ENCODE results near the gene MYOF. TPM values are rescaled to one million over a fixed set of nuclear protein-coding genes. Genes with fewer than 3 reads are reported as not detected.

MYOF gene
- total RNA-seq, 2 donors from 2014 or later, result 84.4 to 85.0 TPM

DNA sequence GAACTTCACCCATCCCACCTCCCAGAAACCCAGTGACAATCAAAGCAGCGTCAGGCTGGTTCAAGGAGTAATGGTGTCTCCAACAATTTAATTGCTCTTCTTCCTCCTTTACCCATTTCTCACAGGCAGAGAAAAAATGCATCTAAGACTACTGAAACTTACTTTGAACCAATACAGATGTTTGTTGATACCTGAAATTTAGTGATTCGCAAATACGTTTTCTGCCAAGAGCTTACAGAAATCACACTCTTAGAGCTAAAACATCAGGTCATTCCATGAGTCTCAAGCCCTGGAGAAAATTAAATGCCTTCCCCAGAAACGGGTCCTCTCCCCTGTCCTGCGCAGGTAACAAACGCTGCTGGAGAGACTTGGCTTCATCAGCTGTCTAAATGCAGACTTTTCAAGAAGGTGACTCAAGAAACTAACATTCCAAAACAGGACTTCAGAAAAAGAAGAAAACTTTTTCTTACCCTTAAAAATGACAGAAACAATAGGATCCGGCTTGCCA lies 443 bp downstream of the MYOF start:
- DNase-seq (ENCODE audit: low spot score), result no peak

DNA sequence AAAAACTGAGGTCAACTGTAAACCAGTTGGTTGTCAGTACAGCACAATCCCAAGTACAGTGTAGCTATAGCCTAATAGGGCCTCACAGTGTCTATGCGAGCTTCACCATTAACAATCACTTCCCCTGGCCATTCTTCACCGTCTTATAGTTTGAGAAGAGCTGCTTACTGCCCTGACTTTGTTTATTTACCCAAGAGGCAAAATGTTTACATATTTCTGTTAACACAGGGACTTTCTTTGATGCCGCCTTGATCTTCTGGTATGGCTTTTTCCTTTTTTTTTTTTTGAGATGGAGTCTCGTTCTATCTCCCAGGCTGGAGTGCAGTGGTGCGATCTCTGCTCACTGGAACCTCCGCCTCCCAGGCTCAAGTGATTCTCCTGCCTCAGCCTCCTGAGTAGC lies 3.3 kb downstream of the MYOF start:
- intact Hi-C loops (cut with DNase I), result no loop called here
- TF ChIP-seq, protein P1, sequence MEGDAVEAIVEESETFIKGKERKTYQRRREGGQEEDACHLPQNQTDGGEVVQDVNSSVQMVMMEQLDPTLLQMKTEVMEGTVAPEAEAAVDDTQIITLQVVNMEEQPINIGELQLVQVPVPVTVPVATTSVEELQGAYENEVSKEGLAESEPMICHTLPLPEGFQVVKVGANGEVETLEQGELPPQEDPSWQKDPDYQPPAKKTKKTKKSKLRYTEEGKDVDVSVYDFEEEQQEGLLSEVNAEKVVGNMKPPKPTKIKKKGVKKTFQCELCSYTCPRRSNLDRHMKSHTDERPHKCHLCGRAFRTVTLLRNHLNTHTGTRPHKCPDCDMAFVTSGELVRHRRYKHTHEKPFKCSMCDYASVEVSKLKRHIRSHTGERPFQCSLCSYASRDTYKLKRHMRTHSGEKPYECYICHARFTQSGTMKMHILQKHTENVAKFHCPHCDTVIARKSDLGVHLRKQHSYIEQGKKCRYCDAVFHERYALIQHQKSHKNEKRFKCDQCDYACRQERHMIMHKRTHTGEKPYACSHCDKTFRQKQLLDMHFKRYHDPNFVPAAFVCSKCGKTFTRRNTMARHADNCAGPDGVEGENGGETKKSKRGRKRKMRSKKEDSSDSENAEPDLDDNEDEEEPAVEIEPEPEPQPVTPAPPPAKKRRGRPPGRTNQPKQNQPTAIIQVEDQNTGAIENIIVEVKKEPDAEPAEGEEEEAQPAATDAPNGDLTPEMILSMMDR (IDR thresholded peaks at IDR 0.05), result no peak
- TF ChIP-seq POLR2AphosphoS5 (IDR thresholded peaks at IDR 0.05) (no peak), POLR2A (IDR thresholded peaks at IDR 0.05) (no peak)
- Histone ChIP-seq H3K36me3 (no peaks in the 10 kb centered on the region), H3K27ac (peak overlapping the region; percentile 5 to 10), H3K4me3 (no peak overlapping the region), H3K9me3 (no peaks in the 10 kb centered on the region), H3K27me3 (replicated peaks; ENCODE audit: insufficient read depth) (no peaks in the 10 kb centered on the region), H3K4me1 (replicated peaks) (no peaks in the 10 kb centered on the region)
- DNase-seq (ENCODE audit: low spot score), result no peak
- WGBS, result 68% methylated on average over 6 of the region's 6 CpGs

More for the DNA sequence above, 443 bp downstream of the MYOF start:
- intact Hi-C loops (cut with DNase I), result loop anchor here (1.0 to 2.0 kb wide), 3 partner anchors 19 to 104 kb away; no protein-coding TSS in a partner anchor
- H3K9me3 ChIP-seq, result no peaks in the 10 kb centered on the region
- H3K4me1 ChIP-seq (replicated peaks), result no peaks in the 10 kb centered on the region
- H3K36me3 ChIP-seq, result no peaks in the 10 kb centered on the region
- TF ChIP-seq, protein P1 (IDR thresholded peaks at IDR 0.05), result no peak
- TF ChIP-seq POLR2AphosphoS5 (IDR thresholded peaks at IDR 0.05) (no peak), POLR2A (IDR thresholded peaks at IDR 0.05) (no peak)
- H3K27ac ChIP-seq, result peak overlapping the region; percentile 88
- 3% methylated on average over 7 of the region's 7 CpGs for WGBS
- no peaks in the 10 kb centered on the region for H3K27me3 ChIP-seq (replicated peaks; ENCODE audit: insufficient read depth)
- H3K4me3 ChIP-seq, result peak overlapping the region; percentile 35 to 44

DNA sequence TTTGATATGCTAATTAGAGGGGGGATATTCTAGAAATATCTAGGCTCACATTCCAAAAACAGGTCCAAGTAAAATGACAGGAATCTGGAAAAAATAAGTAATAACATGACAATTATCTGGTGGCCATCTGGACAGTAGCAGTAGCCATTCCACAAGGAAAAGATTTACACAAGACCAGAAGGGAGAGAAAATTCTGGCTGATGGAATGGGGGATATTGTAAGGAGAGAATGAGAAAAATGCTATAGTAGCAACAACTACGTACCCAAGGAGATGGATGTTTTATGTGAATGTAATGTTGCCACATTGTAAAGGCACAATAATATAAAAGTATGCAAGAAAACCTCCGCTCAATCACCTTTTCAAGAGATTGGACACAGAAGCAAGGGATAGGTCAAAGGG lies 5.4 kb downstream of the MYOF start:
- no peaks in the 10 kb centered on the region for H3K36me3 ChIP-seq
- no peak overlapping the region for H3K4me3 ChIP-seq
- H3K27me3 ChIP-seq (replicated peaks; ENCODE audit: insufficient read depth), result no peaks in the 10 kb centered on the region
- no peak for DNase-seq (ENCODE audit: low spot score)
- TF ChIP-seq POLR2A (IDR thresholded peaks at IDR 0.05) (no peak), POLR2AphosphoS5 (IDR thresholded peaks at IDR 0.05) (no peak)
- TF ChIP-seq, protein P1 (IDR thresholded peaks at IDR 0.05), result no peak
- H3K4me1 ChIP-seq (replicated peaks), result peaks cover under 1% of the 10 kb centered on the region
- intact Hi-C loops (cut with DNase I), result no loop called here
- no peaks in the 10 kb centered on the region for H3K9me3 ChIP-seq
- no peak overlapping the region for H3K27ac ChIP-seq
- WGBS, result 96% methylated on average over 2 of the region's 2 CpGs

DNA sequence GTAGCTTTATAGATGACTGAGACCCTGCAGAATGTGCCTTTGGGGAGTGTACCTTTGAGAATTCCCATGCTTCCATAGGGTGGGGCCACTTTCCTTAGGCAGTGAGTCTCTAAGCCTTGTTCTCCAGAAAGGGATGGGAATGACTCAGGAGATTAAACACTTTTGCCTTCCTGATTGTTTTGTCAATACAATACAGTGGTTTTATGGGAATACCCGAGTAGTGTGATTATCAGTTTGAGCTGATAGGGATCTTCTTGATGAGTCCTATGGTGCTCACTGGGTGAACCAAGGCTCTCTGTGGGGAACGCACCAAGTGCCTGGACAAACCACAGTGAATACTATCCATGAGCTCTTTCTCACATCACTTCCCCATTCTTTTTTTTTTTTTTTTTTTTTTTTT lies 6.3 kb downstream of the MYOF start:
- no peak for DNase-seq (ENCODE audit: low spot score)
- no peaks in the 10 kb centered on the region for H3K27me3 ChIP-seq (replicated peaks; ENCODE audit: insufficient read depth)
- 37% methylated on average over 2 of the region's 2 CpGs for WGBS
- no peak overlapping the region for H3K4me3 ChIP-seq
- TF ChIP-seq POLR2AphosphoS5 (IDR thresholded peaks at IDR 0.05), result no peak
- H3K27ac ChIP-seq, result no peak overlapping the region
- peaks cover 7% of the 10 kb centered on the region for H3K4me1 ChIP-seq (replicated peaks)
- no peaks in the 10 kb centered on the region for H3K36me3 ChIP-seq
- intact Hi-C loops (cut with DNase I), result no loop called here
- no peaks in the 10 kb centered on the region for H3K9me3 ChIP-seq

DNA sequence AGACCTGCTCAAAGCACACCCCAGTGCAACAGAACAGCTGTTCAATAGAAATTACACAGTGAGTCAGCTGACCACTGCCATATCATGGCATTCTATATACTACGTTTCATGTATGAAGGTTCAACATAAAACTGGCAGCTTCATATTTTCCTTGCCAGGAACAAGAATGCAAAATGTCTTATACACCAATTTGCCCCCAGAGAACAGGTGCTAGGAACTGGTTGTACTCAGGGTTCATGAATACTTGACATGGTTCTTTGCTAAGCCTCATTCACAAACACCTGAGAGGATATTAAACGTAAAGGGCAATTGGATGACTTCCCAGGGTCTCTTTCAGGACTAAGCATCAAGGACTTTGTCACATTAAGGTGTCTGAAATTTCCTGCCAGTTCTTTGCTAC lies 6.9 kb downstream of the MYOF start:
- H3K4me3 ChIP-seq, result no peak overlapping the region
- H3K4me1 ChIP-seq (replicated peaks), result peaks cover 7% of the 10 kb centered on the region
- H3K27me3 ChIP-seq (replicated peaks; ENCODE audit: insufficient read depth), result no peaks in the 10 kb centered on the region
- no peak for TF ChIP-seq POLR2AphosphoS5 (IDR thresholded peaks at IDR 0.05)
- TF ChIP-seq, protein P1 (IDR thresholded peaks at IDR 0.05), result no peak
- TF ChIP-seq POLR2A (IDR thresholded peaks at IDR 0.05), result no peak
- H3K36me3 ChIP-seq, result no peaks in the 10 kb centered on the region
- DNase-seq (ENCODE audit: low spot score), result no peak
- H3K27ac ChIP-seq, result no peak overlapping the region
- no peaks in the 10 kb centered on the region for H3K9me3 ChIP-seq
- WGBS, result 58% methylated on average over 2 of the region's 2 CpGs
- intact Hi-C loops (cut with DNase I), result no loop called here
